Osteoblast (primary cell): ENCODE results near the gene SLX9. TPM values are rescaled to one million over a fixed set of nuclear protein-coding genes. Genes with fewer than 3 reads are reported as not detected.
A peak's percentile ranks its signal among the peaks of the same experiment; 100 is the strongest.

Experiments
- DNase-seq: peaks from one replicate; pipeline ENCODE4 v3.0.0; 2011; ENCODE audit warnings: low spot score, mixed read lengths; ENCODE audit not compliant: insufficient read length; ENCODE audit errors: missing footprints
- H2AFZ ChIP-seq: 2 replicates; pipeline ENCODE4 v1.6.0; 2011; ENCODE audit warnings: mild to moderate bottlenecking, low read length
- H3K27ac ChIP-seq: 2 replicates; pipeline ENCODE4 v1.5.1; 2011; ENCODE audit warnings: mild to moderate bottlenecking, low read depth, low read length, moderate library complexity
- H3K27me3 ChIP-seq: 2 replicates; pipeline ENCODE4 v1.6.0; 2012; ENCODE audit warnings: mild to moderate bottlenecking, control low read depth, inconsistent platforms, low read length, moderate library complexity; ENCODE audit not compliant: insufficient read depth
- H3K36me3 ChIP-seq: 2 replicates; pipeline ENCODE4 v1.5.1; 2011; ENCODE audit warnings: mild to moderate bottlenecking, low read length, control low read depth, moderate library complexity; ENCODE audit not compliant: insufficient read depth
- H3K4me1 ChIP-seq: 2 replicates; pipeline ENCODE4 v1.5.1; 2011; ENCODE audit warnings: mild to moderate bottlenecking, low read length, control low read depth, moderate library complexity; ENCODE audit not compliant: insufficient read depth
- H3K4me2 ChIP-seq: 2 replicates; pipeline ENCODE4 v1.6.0; 2011; ENCODE audit warnings: mild to moderate bottlenecking, low read length; ENCODE audit not compliant: insufficient read depth
- H3K4me3 ChIP-seq: fragments of 200-600 bp; sonication (generic); 3 replicates; pipeline ENCODE4 v1.5.1; 2012; ENCODE audit warnings: mild to moderate bottlenecking, low read length, inconsistent platforms; ENCODE audit not compliant: insufficient read depth
- H3K79me2 ChIP-seq: 2 replicates; pipeline ENCODE4 v1.6.0; 2012; ENCODE audit warnings: mild to moderate bottlenecking, low read length, control low read depth, inconsistent platforms; ENCODE audit not compliant: insufficient read depth
- H3K9me3 ChIP-seq: 2 replicates; pipeline ENCODE4 v1.5.1; 2011; ENCODE audit warnings: low read depth, low read length, control low read depth
- H4K20me1 ChIP-seq: 2 replicates; pipeline ENCODE4 v1.6.0; 2012; ENCODE audit warnings: mild to moderate bottlenecking, low read length, control low read depth; ENCODE audit not compliant: insufficient read depth
- total RNA-seq: library from RNA; depleted of rRNA; stranded (reverse); fragments of >200 nt; gene quantifications from 2 replicates; pipeline ENCODE4 v1.2.3, GENCODE V29; 2012
- TF ChIP-seq, protein P1 (sequence below): IDR thresholded peaks from 2 replicates; pipeline ENCODE4 v1.5.1; 2011; ENCODE audit warnings: mild to moderate bottlenecking, low read depth, low read length, moderate library complexity; ENCODE audit errors: extremely low read depth

Gene SLX9
- total RNA-seq, 1 donor: 9.4 TPM

DNA sequence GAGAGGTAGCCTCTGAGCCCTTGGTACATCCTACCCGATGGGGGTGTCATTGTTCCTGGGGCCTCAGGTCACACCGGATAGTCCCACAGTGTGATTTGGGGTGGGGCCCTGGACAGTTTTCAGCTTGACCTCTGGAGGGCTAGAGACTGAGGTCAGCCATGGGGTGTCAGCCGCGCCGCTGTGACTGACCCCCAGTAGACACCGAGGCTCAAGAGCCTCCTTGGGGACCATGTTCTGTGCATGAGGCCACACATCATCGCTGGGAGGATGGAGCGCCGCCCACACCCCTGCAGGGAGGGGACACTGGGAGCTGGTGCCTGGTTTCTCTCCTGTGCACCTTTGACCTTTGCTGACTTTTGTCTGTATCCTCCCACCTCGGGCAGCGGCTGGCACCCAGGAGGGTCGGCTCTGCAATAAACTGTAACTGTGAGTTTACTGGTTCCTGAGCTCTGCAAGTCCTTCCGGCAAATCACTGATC, 41.8 kb upstream of the SLX9 start:
- Histone ChIP-seq H3K27ac (no peak overlapping the region), H3K27me3 (peaks cover 7% of the 10 kb centered on the region), H3K36me3 (no peaks in the 10 kb centered on the region), H3K79me2 (no peaks in the 10 kb centered on the region), H4K20me1 (no peaks in the 10 kb centered on the region), H2AFZ (no peak overlapping the region), H3K4me3 (no peak overlapping the region), H3K4me2 (no peak overlapping the region), H3K4me1 (no peaks in the 10 kb centered on the region), H3K9me3 (no peaks in the 10 kb centered on the region)
- DNase-seq: peak; percentile 79
- TF ChIP-seq, protein P1, sequence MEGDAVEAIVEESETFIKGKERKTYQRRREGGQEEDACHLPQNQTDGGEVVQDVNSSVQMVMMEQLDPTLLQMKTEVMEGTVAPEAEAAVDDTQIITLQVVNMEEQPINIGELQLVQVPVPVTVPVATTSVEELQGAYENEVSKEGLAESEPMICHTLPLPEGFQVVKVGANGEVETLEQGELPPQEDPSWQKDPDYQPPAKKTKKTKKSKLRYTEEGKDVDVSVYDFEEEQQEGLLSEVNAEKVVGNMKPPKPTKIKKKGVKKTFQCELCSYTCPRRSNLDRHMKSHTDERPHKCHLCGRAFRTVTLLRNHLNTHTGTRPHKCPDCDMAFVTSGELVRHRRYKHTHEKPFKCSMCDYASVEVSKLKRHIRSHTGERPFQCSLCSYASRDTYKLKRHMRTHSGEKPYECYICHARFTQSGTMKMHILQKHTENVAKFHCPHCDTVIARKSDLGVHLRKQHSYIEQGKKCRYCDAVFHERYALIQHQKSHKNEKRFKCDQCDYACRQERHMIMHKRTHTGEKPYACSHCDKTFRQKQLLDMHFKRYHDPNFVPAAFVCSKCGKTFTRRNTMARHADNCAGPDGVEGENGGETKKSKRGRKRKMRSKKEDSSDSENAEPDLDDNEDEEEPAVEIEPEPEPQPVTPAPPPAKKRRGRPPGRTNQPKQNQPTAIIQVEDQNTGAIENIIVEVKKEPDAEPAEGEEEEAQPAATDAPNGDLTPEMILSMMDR: no peak

DNA sequence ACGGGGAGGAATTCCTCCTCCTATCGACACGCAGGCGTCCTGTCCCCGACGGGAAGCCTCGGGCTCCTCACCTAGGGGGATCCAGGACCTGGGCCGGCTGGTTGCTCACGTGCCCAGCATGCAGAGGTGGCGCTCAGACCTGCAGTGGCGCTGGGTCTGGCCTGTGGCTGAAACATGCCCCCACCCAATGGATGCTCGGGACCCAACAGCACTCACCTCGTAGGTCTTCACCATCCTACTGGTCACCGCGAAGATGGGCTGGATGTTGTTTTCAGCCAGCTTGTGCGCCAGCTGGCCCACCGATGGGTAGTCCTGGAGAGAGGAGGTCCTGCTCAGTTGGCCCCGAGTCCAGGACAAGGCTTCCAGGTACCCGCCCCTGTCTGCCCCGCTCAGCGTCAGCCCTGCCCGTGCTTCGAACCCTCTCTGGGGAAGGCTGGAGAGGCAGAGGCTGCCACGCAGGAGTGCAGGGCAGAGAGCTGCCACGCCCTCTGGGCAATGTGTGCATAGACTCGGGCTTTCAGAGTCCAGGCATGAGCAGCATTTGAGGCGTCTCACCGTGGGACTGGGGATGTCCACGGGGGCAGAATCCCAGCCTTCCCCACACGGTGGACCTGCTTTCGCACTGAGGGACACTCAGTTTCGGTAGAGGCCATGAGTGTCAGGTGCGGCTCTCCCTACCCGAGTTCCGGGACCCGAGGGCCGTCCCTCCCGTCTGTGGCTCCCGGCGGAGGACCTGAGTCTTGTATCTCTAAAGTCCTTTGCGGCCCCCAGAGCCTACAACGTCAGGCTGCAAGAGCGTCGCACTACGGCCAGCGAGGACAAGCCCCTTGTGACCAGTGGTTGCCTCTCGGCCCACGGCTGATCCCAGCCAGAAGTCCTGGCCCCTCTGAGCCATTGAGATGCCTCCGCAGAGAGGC, 40.7 kb upstream of the SLX9 start:
- H3K4me1 ChIP-seq: no peaks in the 10 kb centered on the region
- H3K9me3 ChIP-seq: no peaks in the 10 kb centered on the region
- no peak overlapping the region for H3K4me2 ChIP-seq
- H3K36me3 ChIP-seq: no peaks in the 10 kb centered on the region
- H2AFZ ChIP-seq: no peak overlapping the region
- H3K27me3 ChIP-seq: no peaks in the 10 kb centered on the region
- no peak overlapping the region for H3K4me3 ChIP-seq
- DNase-seq: peak; percentile 42
- no peak overlapping the region for H3K27ac ChIP-seq
- TF ChIP-seq, protein P1: no peak
- no peaks in the 10 kb centered on the region for H3K79me2 ChIP-seq
- H4K20me1 ChIP-seq: no peaks in the 10 kb centered on the region

DNA sequence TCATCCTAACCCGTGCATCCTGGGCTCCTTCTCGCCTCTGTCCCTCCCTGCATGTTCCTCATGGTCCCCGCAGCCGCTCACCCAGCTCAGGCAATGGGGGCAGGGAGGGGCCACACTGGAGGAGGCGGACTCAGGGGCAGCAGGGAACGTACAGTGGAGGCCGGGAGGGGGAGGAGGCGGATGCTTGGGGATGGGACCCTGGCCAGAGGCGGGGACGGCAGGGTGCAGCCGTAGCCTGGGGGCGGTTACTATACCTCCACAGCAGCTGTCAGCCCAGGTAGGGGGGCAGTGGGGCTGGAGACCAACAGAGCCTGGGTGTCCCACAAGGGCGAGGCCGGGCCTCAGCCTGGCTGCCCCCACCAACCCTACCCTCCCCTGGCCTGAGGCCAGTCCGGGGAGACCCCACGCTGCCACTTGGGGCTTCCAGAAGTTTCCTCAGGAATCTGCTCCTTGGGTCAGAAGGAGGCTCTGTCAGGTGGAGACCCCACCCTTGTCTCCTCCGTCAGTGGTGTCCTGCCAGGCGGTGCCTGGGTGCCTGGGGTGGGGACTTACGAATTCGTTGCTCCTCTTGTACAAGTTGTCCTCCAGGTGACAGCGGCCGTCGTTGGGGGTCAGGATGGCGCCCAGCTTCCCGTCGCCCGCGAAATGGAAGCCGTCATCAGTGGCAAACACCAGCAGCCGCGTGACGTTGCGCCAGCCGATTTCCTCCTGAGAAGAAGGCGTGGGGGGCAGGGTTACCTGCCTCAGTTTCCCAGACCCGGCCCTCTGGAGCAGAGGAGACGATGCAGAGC, 39.9 kb upstream of the SLX9 start:
- H2AFZ ChIP-seq: no peak overlapping the region
- H3K4me1 ChIP-seq: no peaks in the 10 kb centered on the region
- TF ChIP-seq, protein P1: no peak
- no peak overlapping the region for H3K4me2 ChIP-seq
- peak; percentile 41 for DNase-seq
- H3K27me3 ChIP-seq: no peaks in the 10 kb centered on the region
- H4K20me1 ChIP-seq: no peaks in the 10 kb centered on the region
- no peak overlapping the region for H3K4me3 ChIP-seq
- H3K79me2 ChIP-seq: no peaks in the 10 kb centered on the region
- no peak overlapping the region for H3K27ac ChIP-seq
- no peaks in the 10 kb centered on the region for H3K9me3 ChIP-seq
- H3K36me3 ChIP-seq: no peaks in the 10 kb centered on the region
